Right lobe of liver (tissue), 4 donors: ENCODE results near the gene AP4S1.

Experiments used
- POLR2A ChIP-seq: fragments of 450-650 bp; IDR thresholded peaks from one replicate; pipeline ENCODE4 v1.6.1; 2017; ENCODE audit warnings: antibody characterized with exemption, mild to moderate bottlenecking
- TF ChIP-seq, protein P1 (sequence below), 4 donors: fragments of 200-600 bp in 3 of 4; fragments of 450-650 bp in 1 of 4; IDR thresholded peaks; one replicate each; pipeline versions ENCODE4 v1.5.1 to v1.8.0; 2016 to 2022; ENCODE audit warnings: antibody characterized with exemption in 4 of 4, mild to moderate bottlenecking in 2 of 4
- donor health status: DM: no; HTN: no; CAD: no.
- donor health status: DM: no; HTN: no; CAD: no.
- donor health status: DM: no; HTN: yes; CAD: no.

- TF ChIP-seq POLR2A, result no peak
- TF ChIP-seq, protein P1, sequence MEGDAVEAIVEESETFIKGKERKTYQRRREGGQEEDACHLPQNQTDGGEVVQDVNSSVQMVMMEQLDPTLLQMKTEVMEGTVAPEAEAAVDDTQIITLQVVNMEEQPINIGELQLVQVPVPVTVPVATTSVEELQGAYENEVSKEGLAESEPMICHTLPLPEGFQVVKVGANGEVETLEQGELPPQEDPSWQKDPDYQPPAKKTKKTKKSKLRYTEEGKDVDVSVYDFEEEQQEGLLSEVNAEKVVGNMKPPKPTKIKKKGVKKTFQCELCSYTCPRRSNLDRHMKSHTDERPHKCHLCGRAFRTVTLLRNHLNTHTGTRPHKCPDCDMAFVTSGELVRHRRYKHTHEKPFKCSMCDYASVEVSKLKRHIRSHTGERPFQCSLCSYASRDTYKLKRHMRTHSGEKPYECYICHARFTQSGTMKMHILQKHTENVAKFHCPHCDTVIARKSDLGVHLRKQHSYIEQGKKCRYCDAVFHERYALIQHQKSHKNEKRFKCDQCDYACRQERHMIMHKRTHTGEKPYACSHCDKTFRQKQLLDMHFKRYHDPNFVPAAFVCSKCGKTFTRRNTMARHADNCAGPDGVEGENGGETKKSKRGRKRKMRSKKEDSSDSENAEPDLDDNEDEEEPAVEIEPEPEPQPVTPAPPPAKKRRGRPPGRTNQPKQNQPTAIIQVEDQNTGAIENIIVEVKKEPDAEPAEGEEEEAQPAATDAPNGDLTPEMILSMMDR (IDR thresholded peaks at IDR 0.05), result no peak
Measured at GRCh38 chr14:31060253-31060875, 34.9 kb downstream of the AP4S1 start.
